CD14-positive monocyte (primary cell): ENCODE measurements around the gene HSD17B13. TPM values are rescaled to one million over a fixed set of nuclear protein-coding genes. Genes with fewer than 3 reads are reported as not detected.

ENCODE experiments used
- DNase-seq, 3 donors: peaks; one replicate each; pipeline ENCODE4 v3.0.0-alpha.2; 2011 to 2022
- H2AFZ ChIP-seq: 2 replicates; pipeline ENCODE4 v1.6.0; 2012; ENCODE audit warnings: mild to moderate bottlenecking, low read depth, low read length, inconsistent platforms; ENCODE audit not compliant: insufficient read depth, poor library complexity, severe bottlenecking
- H3K27ac ChIP-seq, 2 donors: 1 replicate in 1 of 2; 2 replicates in 1 of 2; pipeline ENCODE4 v1.5.1; 2012 to 2013; ENCODE audit warnings: low read length in 2 of 2, control low read depth in 1 of 2, inconsistent platforms in 1 of 2, low read depth in 1 of 2, mild to moderate bottlenecking in 1 of 2
- H3K27me3 ChIP-seq, 2 donors: one replicate each; pipeline versions ENCODE4 v1.6.0 to v1.6.1; 2011 to 2013; ENCODE audit warnings: low read length in 2 of 2; ENCODE audit not compliant: control insufficient read depth in 2 of 2, insufficient read depth in 2 of 2
- H3K36me3 ChIP-seq, 2 donors: replicated peaks in 1 of 2; 1 replicate in 1 of 2; 2 replicates in 1 of 2; pipeline versions ENCODE4 v1.5.1 to v1.6.1; 2012 to 2013; ENCODE audit warnings: low read length in 2 of 2, control low read depth in 1 of 2, inconsistent platforms in 1 of 2, mild to moderate bottlenecking in 1 of 2; ENCODE audit not compliant: insufficient read depth in 2 of 2, control insufficient read depth in 1 of 2
- H3K4me1 ChIP-seq, 2 donors: 1 replicate in 1 of 2; 2 replicates in 1 of 2; pipeline versions ENCODE4 v1.5.1 to v1.6.1; 2012 to 2013; ENCODE audit warnings: low read length in 2 of 2, control low read depth in 1 of 2, inconsistent platforms in 1 of 2, mild to moderate bottlenecking in 1 of 2, moderate library complexity in 1 of 2; ENCODE audit not compliant: insufficient read depth in 2 of 2, control insufficient read depth in 1 of 2
- H3K4me2 ChIP-seq: replicated peaks from 2 replicates; pipeline ENCODE3; 2012; ENCODE audit warnings: low read length, moderate library complexity, mild to moderate bottlenecking; ENCODE audit not compliant: poor library complexity, severe bottlenecking; ENCODE audit errors: extremely low read depth
- H3K4me3 ChIP-seq, 3 experiments: fragments of 200-600 bp in 1 of 3; sonication (generic) in 1 of 3; replicated peaks in 1 of 3; 1 replicate in 2 of 3; 2 replicates in 1 of 3; pipeline ENCODE4 v1.5.1; 2011 to 2013; ENCODE audit warnings: low read length in 3 of 3, mild to moderate bottlenecking in 3 of 3, control low read depth in 2 of 3, low read depth in 2 of 3, inconsistent platforms in 1 of 3, moderate library complexity in 1 of 3
- H3K79me2 ChIP-seq: 2 replicates; pipeline ENCODE4 v1.6.0; 2012; ENCODE audit warnings: mild to moderate bottlenecking, control low read depth, inconsistent platforms, low read length, moderate library complexity; ENCODE audit not compliant: insufficient read depth
- H3K9ac ChIP-seq: 2 replicates; pipeline ENCODE4 v1.6.0; 2017; ENCODE audit warnings: low read length, mild to moderate bottlenecking; ENCODE audit not compliant: insufficient read depth, poor library complexity, severe bottlenecking
- H3K9me3 ChIP-seq, 2 donors: replicated peaks in 1 of 2; 1 replicate in 1 of 2; 2 replicates in 1 of 2; pipeline versions ENCODE4 v1.5.1 to v1.6.1; 2012 to 2013; ENCODE audit warnings: low read length in 2 of 2, control low read depth in 1 of 2; ENCODE audit not compliant: control insufficient read depth in 1 of 2, insufficient read depth in 1 of 2
- H4K20me1 ChIP-seq: 2 replicates; pipeline ENCODE4 v1.6.0; 2012; ENCODE audit warnings: mild to moderate bottlenecking, low read length, control low read depth, moderate library complexity; ENCODE audit not compliant: insufficient read depth
- H3K27ac Mint-ChIP-seq, 7 donors: one replicate each; pipeline ENCODE4 v1.8.0; 2020; ENCODE audit warnings: mild to moderate bottlenecking in 7 of 7, mixed read lengths in 7 of 7, moderate library complexity in 6 of 7, inconsistent platforms in 2 of 7
- H3K27me3 Mint-ChIP-seq, 3 donors: one replicate each; pipeline ENCODE4 v1.8.0; 2021 to 2022; ENCODE audit warnings: low read depth in 3 of 3, mild to moderate bottlenecking in 3 of 3, mixed read lengths in 3 of 3, moderate library complexity in 3 of 3, inconsistent platforms in 1 of 3
- H3K36me3 Mint-ChIP-seq, 2 donors: one replicate each; pipeline ENCODE4 v1.8.0; 2020; ENCODE audit warnings: mixed read lengths in 2 of 2, inconsistent platforms in 1 of 2, mild to moderate bottlenecking in 1 of 2
- H3K4me1 Mint-ChIP-seq: one replicate; pipeline ENCODE4 v1.8.0; 2020; ENCODE audit warnings: mild to moderate bottlenecking, mixed read lengths
- H3K4me3 Mint-ChIP-seq, 2 donors: one replicate each; pipeline ENCODE4 v1.8.0; 2020; ENCODE audit warnings: mild to moderate bottlenecking in 2 of 2, mixed read lengths in 2 of 2, moderate library complexity in 1 of 2
- H3K9me3 Mint-ChIP-seq, 7 donors: one replicate each; pipeline ENCODE4 v1.8.0; 2020 to 2022; ENCODE audit warnings: mixed read lengths in 7 of 7, mild to moderate bottlenecking in 6 of 7, moderate library complexity in 6 of 7, inconsistent platforms in 2 of 7
- CTCF ChIP-seq: fragments of 200-600 bp; IDR thresholded peaks from one replicate; pipeline ENCODE4 v1.8.0; 2022; ENCODE audit warnings: antibody characterized with exemption, mild to moderate bottlenecking
- WGBS: methylation state at CpG from one replicate; pipeline ENCODE4 v1.1.5; 2013; ENCODE audit warnings: missing lambda C conversion rate; ENCODE audit not compliant: insufficient coverage; 5-methylcytosine and 5-hydroxymethylcytosine counted together
- intact Hi-C, 2 donors: fragments of 100-400 bp; cut with micrococcal nuclease; formaldehyde crosslinking; loops; one replicate each; pipeline versions ENCODE4 v1.15.0 to v1.15.1; 2023
- polyA plus RNA-seq, 3 donors: library from polyadenylated mRNA; depleted of rRNA in 1 of 3; unstranded in 2 of 3; stranded (reverse) in 1 of 3; fragments of 300-500 nt in 2 of 3; fragments of >200 nt in 1 of 3; fragmentation: Illumina TruSeq in 2 of 3; gene quantifications; 1 replicate in 2 of 3; 2 replicates in 1 of 3; pipeline ENCODE4 v1.2.3, GENCODE V29; 2012 to 2021

The HSD17B13 gene
- polyA plus RNA-seq, 3 donors, result 0.08 to 0.73 TPM; not detected in 1

GRCh38 chr4:87304745-87305432 lies 17.8 kb downstream of the HSD17B13 start:
- no peaks in the 10 kb centered on the region for H3K27me3 ChIP-seq
- WGBS, result 100% methylated on average over 1 of the region's 10 CpGs
- H3K4me1 ChIP-seq, result no peaks in the 10 kb centered on the region
- H4K20me1 ChIP-seq, result no peaks in the 10 kb centered on the region
- DNase-seq, result no peak
- H3K79me2 ChIP-seq, result no peaks in the 10 kb centered on the region
- H3K27ac ChIP-seq, result no peak overlapping the region
- Mint-ChIP-seq H3K27me3 (no peaks in the 10 kb centered on the region), H3K27ac (no peak overlapping the region), H3K9me3 (peaks cover 0 to 3% (median 0%) of the 10 kb centered on the region in 7 donors), H3K4me3 (no peak overlapping the region), H3K4me1 (no peaks in the 10 kb centered on the region), H3K36me3 (peaks cover 2 to 5% of the 10 kb centered on the region in 2 donors)
- H3K4me3 ChIP-seq, result no peak overlapping the region
- H2AFZ ChIP-seq, result no peak overlapping the region
- H3K36me3 ChIP-seq, result no peaks in the 10 kb centered on the region
- TF ChIP-seq CTCF, result no peak
- no peak overlapping the region for H3K9ac ChIP-seq
- H3K4me2 ChIP-seq, result no peak overlapping the region
- intact Hi-C loops, result no loop called here
- H3K9me3 ChIP-seq, result no peaks in the 10 kb centered on the region

DNA sequence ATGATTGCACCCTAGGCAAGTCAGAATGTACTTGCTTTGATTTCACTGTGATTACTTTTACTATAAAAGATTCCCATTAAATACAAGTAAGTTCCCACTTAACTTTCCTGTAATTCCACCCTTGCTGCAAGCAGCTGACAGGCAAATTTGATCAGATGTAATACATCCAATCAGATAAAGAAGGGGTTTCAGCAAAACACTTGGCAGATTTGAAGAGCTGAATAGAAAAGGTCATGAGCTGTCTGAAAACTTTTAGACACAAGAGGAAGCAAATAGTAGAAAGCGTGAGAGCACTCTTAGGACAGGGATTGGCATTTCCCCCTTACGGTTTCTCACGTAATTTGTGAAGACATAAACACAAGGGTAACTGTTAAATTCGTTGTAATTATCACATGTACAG lies 22.8 kb downstream of the HSD17B13 start:
- H3K36me3 Mint-ChIP-seq, result no peaks in the 10 kb centered on the region
- peaks cover 0 to 3% (median 0%) of the 10 kb centered on the region in 3 donors for H3K27me3 Mint-ChIP-seq

More for the DNA sequence above, 22.8 kb downstream of the HSD17B13 start:
- Histone ChIP-seq H3K4me2 (no peak overlapping the region), H3K4me1 (no peaks in the 10 kb centered on the region), H3K27me3 (no peaks in the 10 kb centered on the region), H2AFZ (no peak overlapping the region), H3K9me3 (no peaks in the 10 kb centered on the region), H3K27ac (no peak overlapping the region), H3K36me3 (no peaks in the 10 kb centered on the region), H3K4me3 (no peak overlapping the region), H4K20me1 (no peaks in the 10 kb centered on the region), H3K79me2 (no peaks in the 10 kb centered on the region), H3K9ac (no peak overlapping the region)
- no CpG with 5 or more reads among the region's 4 CpGs for WGBS
- intact Hi-C loops, result no loop called here
- Mint-ChIP-seq H3K4me1 (no peaks in the 10 kb centered on the region), H3K4me3 (no peak overlapping the region), H3K27ac (no peak overlapping the region), H3K9me3 (peaks cover 0 to 13% (median 3%) of the 10 kb centered on the region in 7 donors)
- no peak for TF ChIP-seq CTCF
- DNase-seq, result no peak
